Renal cortex interstitium (tissue), 11 donors: ENCODE measurements around the gene FSHR. TPM values are rescaled to one million over a fixed set of nuclear protein-coding genes. Genes with fewer than 3 reads are reported as not detected.
A peak's percentile ranks its signal among the peaks of the same experiment; 100 is the strongest.

Source experiments
- DNase-seq, 11 donors: peaks; one replicate each; pipeline ENCODE4 v3.0.0-alpha.2; 2013; ENCODE audit warnings: low read depth in 9 of 11, low spot score in 4 of 11; ENCODE audit errors: extremely low read depth in 1 of 11
- polyA plus RNA-seq, 3 donors: library from polyadenylated mRNA; unstranded; fragments of 120-200 nt; gene quantifications; one replicate each; pipeline ENCODE4 v1.2.1, GENCODE V29; 2013; ENCODE audit not compliant: insufficient read length in 3 of 3

The FSHR gene
- polyA plus RNA-seq, 3 donors: not detected

GRCh38 chr2:49123600-49123999, 30.7 kb downstream of the FSHR start:
- no peak for DNase-seq

- DNase-seq: no peak
These were observed 32.2 kb downstream of the FSHR start for GRCh38 chr2:49122107-49122506.

DNA sequence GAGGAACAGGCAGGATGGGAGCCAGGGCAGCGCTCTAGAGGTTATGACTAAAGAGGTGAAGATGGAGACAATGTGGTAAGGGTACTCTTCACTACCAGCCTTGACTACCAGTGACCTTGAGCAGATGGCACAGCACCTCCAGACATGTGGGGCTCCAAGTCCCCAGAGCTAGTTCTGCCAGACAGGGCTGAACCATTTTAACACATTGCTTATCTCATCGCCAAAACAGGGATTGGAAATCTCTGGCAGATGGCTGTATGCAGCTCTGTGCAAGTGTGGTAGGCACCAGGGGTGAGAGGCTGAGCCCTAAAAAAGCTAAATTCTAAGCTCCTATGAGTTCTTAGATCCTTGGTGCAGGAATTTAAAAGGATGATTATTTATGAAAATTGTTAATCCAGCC, 41.3 kb downstream of the FSHR start:
- no peak for DNase-seq

- no peak for DNase-seq
These were observed 42.9 kb downstream of the FSHR start for GRCh38 chr2:49111456-49111855.

DNA sequence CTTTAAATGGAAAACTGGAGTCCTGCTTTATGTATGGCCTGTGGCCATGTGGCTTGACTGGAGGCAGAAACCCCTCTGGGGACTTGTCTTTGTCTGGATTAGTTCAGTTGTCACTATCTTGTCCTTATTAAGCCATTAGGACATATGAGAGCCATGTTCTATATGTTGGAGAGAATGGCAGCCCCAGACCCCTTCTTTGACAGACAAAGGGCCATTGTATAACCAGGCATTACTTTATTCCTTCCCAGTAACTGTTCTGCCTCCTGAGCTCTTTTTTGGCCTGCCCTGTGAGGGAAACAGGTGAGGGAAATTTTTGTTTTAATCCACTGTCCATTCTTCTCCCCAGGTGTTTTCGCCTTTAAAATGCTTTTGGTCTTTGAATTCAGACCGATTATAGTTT, 43.3 kb downstream of the FSHR start:
- DNase-seq: no peak

- no peak for DNase-seq
These were observed 43.7 kb downstream of the FSHR start for GRCh38 chr2:49110571-49110970.

DNA sequence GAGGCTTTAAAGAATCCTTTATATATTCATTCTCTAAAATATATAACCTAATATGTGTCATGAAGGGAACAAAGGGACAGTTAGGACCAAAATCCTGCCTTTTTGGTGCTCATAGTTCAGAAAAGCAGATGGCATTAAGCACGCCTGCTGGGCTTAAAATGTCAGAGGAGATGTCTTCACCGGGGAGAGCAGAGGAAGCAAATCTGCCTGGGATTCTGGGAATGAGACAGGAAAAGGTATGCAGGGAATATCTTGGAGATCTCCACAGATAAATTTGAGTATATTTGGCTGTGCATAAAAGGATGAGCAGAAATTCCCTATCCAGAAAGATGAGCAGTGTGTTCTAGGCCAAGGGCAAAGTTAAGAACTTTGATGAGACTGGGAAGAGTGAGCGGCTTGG, 45.5 kb downstream of the FSHR start:
- DNase-seq: no peak

DNA sequence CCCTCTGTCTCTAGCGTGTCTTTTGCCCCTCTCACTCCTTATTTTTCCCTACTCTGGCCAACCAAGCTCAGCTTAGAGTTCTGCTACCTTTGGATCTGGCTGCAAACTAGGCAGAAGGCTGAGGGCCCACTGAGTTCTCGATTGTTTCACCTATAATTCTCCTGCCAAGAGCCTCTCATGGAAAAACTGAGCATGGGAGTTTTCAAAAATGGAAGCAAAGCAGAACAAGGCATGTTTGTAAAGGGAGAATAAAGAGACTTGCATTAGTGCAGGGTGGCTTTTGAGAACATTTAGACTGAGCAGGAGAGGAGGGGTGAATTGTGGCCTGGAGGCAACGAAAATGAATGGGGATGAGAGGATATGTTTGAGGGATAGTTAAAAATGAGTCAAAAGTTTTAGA, 45.9 kb downstream of the FSHR start:
- DNase-seq: no peak

GRCh38 chr2:49105506-49105905, 48.8 kb downstream of the FSHR start:
- no peak for DNase-seq

DNA sequence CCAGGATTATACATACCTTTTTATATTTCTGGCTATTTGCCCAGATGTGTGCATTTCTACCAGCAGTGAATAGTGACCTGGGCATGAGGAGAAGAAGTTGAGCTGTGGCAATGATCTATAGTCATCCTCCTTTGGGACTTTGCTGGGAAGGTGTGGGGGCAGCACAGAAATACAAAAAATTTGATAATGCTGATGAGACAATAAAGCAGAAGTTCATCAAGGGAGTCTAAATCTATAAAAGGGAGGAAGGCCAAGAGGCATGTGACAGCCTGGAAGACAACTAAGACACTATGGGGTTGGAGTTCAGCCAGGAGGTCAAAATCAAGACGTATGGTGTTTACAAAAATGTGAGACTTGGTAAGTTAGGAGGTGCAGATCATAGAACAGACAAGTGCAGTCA, 52.2 kb downstream of the FSHR start:
- no peak for DNase-seq

DNA sequence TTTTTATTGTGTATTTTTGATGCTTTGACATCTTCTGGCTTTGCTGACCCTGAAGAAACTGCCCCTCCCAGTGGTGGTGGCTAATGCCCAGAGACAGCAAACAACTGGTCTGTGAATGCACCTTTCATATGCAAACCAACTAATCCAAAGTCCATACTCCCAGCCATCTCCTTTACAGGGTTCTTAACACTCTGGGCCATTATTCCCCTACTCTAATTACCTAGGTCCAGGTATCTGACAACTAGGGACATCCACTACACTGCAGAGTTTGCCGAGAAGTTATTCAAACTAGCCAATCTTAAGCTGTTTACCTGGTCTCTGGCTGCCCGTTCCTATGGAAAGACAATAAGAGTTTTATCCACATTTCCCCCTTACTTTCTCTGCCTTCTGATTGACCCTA, 73.6 kb downstream of the FSHR start:
- no peak for DNase-seq

GRCh38 chr2:49070716-49071115, 83.6 kb downstream of the FSHR start:
- DNase-seq: no peak

DNA sequence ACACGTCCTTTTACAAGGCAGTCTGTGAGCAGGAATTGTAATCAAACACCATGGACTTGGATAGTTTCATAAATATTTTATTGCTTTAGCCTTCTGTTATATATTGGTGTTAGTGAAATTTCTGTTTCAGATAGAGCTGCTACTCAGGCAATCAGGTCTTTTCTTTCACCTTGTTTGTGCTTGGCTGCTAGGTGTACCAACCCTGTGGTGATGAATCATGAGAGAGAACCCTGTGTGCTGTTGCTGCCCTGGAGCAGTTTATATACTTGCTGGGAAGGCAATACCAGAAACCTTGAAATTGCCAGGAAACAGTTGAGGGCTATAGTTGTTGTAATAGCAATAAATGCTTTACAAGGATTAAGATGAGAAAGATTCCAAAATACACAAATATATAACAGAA, 84.5 kb downstream of the FSHR start:
- DNase-seq: no peak

- DNase-seq: no peak
These were observed 85.7 kb downstream of the FSHR start for GRCh38 chr2:49068613-49069012.

GRCh38 chr2:49067971-49068370, 86.3 kb downstream of the FSHR start:
- DNase-seq: no peak

GRCh38 chr2:49053156-49053555, 101.2 kb downstream of the FSHR start:
- DNase-seq: no peak

DNA sequence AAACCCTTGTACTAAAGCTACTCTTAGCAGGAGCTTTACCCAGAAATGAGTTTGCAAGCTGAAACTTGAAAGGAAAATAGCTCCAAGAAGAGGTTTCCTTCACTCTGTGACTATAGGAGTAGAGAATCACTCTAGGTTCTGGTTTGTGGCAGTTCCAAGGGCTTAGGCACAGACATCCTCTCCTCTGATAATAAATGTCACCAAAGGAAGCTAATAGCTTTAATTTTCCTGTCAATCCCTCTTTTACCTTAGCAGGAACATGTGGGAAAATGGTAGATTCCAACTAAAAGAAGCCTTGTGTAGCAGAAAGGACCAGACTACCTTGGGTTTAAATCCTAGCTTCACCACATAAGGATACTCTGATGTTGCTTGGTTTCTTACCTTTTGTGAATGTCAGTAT, 104.0 kb downstream of the FSHR start:
- DNase-seq: no peak

- DNase-seq: no peak
These were observed 105.2 kb downstream of the FSHR start for GRCh38 chr2:49049161-49049560.

- no peak for DNase-seq
These were observed 109.2 kb downstream of the FSHR start for GRCh38 chr2:49045083-49045482.

DNA sequence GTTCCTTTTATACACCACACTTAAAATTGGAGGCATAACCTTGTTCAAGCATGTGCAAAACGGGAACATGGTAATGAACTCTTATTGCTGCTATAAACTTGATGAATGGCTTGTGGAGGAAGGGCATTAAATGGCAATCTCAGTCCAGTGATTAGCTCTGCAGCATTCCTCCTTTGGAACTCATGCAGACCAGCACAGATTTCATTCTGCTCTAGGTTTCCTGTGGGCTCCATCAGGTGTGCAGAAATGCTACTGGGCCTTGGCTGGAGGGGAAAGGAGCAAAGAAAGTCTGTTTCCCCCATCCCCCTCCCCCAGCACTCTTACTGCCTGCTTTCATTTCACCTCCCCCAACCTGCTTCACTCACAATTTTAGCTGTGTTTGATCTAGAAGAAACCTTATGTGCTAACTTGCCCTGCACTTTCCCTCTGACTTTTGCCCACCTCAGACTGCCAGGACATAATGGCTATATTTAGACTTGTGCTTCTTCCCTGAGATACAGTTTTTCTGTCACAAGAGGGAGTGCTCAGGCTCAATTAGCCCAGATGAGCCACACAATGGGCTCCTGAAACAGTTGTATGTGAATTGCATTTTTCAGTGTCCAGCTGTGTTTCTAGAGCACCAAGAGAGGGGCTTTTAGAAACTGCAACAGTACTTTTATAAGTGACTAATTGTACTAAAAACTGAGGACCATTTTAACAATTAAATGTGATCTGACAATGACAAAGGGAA, 109.8 kb downstream of the FSHR start:
- DNase-seq: peak in 10 of 11 donors; percentile 26 to 70 (median 52)

GRCh38 chr2:49043405-49043982, 110.8 kb downstream of the FSHR start:
- DNase-seq: no peak
